ENCODE data around the gene IL19.

IL19 gene

DNA sequence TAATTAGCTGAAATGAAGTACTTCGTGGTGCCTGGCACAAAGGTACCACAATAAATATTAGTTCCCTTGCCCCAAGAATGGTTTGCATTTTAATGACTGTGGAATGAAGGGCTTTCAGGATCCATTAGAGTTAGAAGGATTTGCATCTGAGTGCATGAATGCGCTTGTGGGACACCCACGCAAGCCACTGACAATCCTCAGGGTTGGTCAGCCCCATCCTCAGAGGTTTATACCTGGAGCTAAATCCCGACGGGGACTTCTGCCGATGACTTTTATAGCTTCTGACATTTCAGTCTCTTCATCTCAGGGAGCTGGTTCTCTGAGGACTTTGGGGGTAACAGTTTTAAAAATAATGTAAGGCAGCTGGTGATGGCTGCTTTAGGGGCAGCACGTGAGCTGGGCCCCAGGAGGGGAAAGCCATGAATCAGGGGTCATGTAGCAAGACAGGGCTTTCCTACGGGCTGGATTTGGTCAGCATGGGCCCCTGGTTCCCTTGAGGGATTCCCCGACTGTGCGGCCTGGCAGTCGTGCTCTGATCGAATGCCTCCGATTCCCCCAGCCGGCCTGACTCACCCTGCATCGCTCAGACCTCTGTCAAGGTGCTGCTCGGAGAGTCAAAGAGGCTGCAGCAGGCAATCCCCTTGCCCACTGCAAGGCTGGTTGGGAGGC is 22.5 kb downstream of the IL19 start:
- Histone ChIP-seq H3K9ac (ENCODE audit: low read depth, low read length) (no peak overlapping the region), H3K27me3 (ENCODE audit: control insufficient read depth, insufficient read depth, low read length) (no peaks in the 10 kb centered on the region), H3K27ac (ENCODE audit: low read depth, low read length) (no peak overlapping the region), H3K36me3 (ENCODE audit: control insufficient read depth, insufficient read depth, low read length) (no peaks in the 10 kb centered on the region), H3K4me3 (ENCODE audit: low read depth, low read length) (no peak overlapping the region), H3K4me1 (ENCODE audit: control insufficient read depth, insufficient read depth, low read length) (no peaks in the 10 kb centered on the region), H3K9me3 (ENCODE audit: control insufficient read depth, insufficient read depth, low read length) (no peaks in the 10 kb centered on the region)

DNA sequence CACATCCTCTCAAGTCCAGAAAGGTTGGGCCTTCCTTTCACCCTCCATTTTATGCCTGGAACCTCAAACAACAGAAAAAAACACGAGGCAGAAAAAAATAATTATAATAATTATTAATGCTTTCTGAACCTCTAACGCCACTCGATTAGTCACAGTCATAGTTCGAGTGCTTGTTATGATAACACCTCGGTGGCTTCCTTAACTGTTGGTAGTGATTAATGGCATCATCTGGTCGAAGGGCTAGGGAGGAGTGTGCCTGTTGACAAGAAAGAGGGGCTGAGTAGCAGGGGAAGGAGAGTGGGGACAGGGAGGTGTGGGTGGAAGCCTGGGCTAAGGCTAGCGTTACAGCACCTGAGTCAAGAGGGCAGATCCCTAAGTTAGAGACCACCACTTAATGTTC is 23.0 kb downstream of the IL19 start:
- H3K9me3 ChIP-seq (ENCODE audit: control insufficient read depth, insufficient read depth, low read length), result no peaks in the 10 kb centered on the region
- no peaks in the 10 kb centered on the region for H3K4me1 ChIP-seq (ENCODE audit: control insufficient read depth, insufficient read depth, low read length)
- H3K36me3 ChIP-seq (ENCODE audit: control insufficient read depth, insufficient read depth, low read length), result no peaks in the 10 kb centered on the region
- H3K9ac ChIP-seq (ENCODE audit: low read depth, low read length), result no peak overlapping the region
- H3K27me3 ChIP-seq (ENCODE audit: control insufficient read depth, insufficient read depth, low read length), result no peaks in the 10 kb centered on the region
- H3K27ac ChIP-seq (ENCODE audit: low read depth, low read length), result no peak overlapping the region
- H3K4me3 ChIP-seq (ENCODE audit: low read depth, low read length), result no peak overlapping the region

DNA sequence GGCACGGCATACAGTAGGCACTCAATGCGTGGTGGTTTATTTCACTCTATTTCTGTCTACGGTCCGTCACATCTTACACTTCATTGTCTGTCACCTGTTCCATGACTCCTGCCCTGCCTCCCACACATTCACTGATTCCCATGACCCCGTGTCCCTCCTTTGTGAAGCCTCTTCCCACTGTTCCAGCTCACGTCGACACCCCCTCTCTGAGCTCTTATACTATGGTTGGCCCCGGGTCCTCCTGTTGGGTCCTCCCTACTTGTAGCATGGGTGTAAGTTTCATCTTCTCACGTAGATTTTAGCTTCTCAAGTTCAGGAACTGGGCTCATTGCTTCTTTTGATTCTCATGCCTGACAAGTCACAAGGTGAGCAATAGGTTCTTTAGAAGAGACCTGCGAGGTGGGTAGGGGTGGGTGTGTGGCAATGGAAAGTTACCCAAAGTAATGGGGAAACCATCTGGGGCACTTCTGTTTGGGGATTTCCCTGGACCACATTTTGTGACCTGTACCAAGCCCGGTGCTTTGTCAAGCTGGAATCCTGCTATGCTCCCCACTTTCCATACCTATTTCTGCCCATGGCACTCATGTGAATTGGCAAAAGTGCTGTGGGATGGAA is 23.8 kb downstream of the IL19 start:
- no peak overlapping the region for H3K4me3 ChIP-seq (ENCODE audit: low read depth, low read length)
- H3K4me1 ChIP-seq (ENCODE audit: control insufficient read depth, insufficient read depth, low read length), result no peaks in the 10 kb centered on the region
- no peaks in the 10 kb centered on the region for H3K9me3 ChIP-seq (ENCODE audit: control insufficient read depth, insufficient read depth, low read length)
- H3K36me3 ChIP-seq (ENCODE audit: control insufficient read depth, insufficient read depth, low read length), result no peaks in the 10 kb centered on the region
- no peaks in the 10 kb centered on the region for H3K27me3 ChIP-seq (ENCODE audit: control insufficient read depth, insufficient read depth, low read length)
- no peak overlapping the region for H3K9ac ChIP-seq (ENCODE audit: low read depth, low read length)
- no peak overlapping the region for H3K27ac ChIP-seq (ENCODE audit: low read depth, low read length)

DNA sequence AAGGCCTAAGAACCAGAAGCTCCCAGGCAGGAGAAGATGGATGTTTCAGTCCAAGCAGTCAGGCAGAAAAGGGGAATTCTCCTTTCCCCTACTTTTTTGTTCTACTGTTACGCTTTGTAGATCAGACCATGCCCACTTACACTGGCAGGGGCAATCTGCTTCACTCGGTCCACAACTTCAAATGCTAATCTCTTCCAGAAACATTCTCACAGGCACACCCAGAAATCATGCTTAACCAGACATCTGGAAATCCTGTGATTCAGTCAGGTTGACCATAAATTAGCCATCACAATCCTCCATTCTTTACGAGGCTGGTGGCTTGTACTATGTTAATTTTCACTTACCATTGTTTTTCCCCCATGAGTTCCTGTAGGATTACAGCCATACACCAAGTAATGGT is 25.5 kb downstream of the IL19 start:
- H3K9ac ChIP-seq (ENCODE audit: low read depth, low read length), result no peak overlapping the region
- H3K27me3 ChIP-seq (ENCODE audit: control insufficient read depth, insufficient read depth, low read length), result no peaks in the 10 kb centered on the region
- H3K4me3 ChIP-seq (ENCODE audit: low read depth, low read length), result no peak overlapping the region
- no peaks in the 10 kb centered on the region for H3K9me3 ChIP-seq (ENCODE audit: control insufficient read depth, insufficient read depth, low read length)
- no peak overlapping the region for H3K27ac ChIP-seq (ENCODE audit: low read depth, low read length)
- no peaks in the 10 kb centered on the region for H3K4me1 ChIP-seq (ENCODE audit: control insufficient read depth, insufficient read depth, low read length)
- H3K36me3 ChIP-seq (ENCODE audit: control insufficient read depth, insufficient read depth, low read length), result no peaks in the 10 kb centered on the region

DNA sequence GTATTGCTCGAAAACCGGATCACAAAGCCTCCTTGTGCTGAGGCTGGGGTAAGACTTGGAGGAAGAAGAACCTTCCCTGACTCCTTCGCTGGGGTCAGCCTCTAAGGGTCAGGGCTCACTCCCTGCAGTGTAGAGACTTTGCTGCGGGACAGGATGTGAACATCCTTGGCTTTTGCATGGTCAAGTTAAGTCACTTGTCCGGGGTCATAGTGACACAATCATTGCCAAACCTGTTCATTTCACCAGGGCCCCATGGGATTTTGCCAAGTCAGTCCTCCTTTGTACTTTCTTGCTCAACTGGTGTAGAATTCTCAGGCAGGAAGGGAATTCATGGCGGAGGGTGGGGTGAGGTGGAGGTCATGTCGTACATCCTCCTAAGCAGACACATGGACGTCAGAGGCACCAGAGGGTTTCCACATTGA is 26.4 kb downstream of the IL19 start:
- Histone ChIP-seq H3K9ac (ENCODE audit: low read depth, low read length) (no peak overlapping the region), H3K27ac (ENCODE audit: low read depth, low read length) (no peak overlapping the region), H3K9me3 (ENCODE audit: control insufficient read depth, insufficient read depth, low read length) (no peaks in the 10 kb centered on the region), H3K27me3 (ENCODE audit: control insufficient read depth, insufficient read depth, low read length) (no peaks in the 10 kb centered on the region), H3K4me1 (ENCODE audit: control insufficient read depth, insufficient read depth, low read length) (no peaks in the 10 kb centered on the region), H3K4me3 (ENCODE audit: low read depth, low read length) (no peak overlapping the region), H3K36me3 (ENCODE audit: control insufficient read depth, insufficient read depth, low read length) (no peaks in the 10 kb centered on the region)

DNA sequence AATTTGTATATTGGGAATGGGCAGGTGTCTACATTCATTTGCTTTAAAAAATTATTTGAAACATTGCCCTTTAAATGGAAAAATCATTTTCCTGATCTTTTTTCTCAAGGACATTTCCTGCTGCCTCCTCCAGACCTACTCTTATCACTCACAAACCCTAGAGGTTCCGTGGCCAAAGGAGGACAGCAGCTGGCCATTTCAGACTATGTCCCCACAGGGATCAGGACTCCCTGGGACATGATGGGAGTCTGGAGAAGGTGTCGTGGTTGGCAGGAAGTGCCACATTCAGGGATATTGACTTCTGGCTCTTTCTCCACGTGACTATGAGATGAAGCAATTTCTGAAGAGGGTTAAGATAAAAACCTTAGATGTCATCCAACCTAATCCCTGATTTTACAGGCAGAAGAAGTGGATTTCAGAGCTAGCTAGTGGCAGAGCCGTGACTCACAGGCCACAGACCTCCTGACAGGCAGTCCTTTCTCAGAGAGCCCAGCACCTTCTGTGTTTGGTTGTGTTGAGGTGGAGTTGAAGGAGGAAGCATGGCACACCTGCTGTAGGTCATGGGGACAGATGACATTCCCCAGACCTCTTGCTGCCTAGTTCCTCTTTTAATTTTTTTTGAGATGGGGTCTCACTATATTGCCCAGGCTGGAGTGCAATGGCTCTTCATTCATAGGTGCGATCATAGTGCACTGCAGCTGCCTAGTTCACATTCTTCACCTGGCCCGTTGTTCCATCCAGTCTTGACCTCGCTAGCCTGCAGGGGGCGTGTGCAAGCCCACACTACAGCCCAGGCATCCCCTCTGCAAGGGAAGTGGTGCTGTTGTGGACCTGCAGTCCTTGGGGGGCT is 27.2 kb downstream of the IL19 start:
- Histone ChIP-seq H3K9ac (ENCODE audit: low read depth, low read length) (no peak overlapping the region), H3K4me1 (ENCODE audit: control insufficient read depth, insufficient read depth, low read length) (no peaks in the 10 kb centered on the region), H3K4me3 (ENCODE audit: low read depth, low read length) (no peak overlapping the region)

DNA sequence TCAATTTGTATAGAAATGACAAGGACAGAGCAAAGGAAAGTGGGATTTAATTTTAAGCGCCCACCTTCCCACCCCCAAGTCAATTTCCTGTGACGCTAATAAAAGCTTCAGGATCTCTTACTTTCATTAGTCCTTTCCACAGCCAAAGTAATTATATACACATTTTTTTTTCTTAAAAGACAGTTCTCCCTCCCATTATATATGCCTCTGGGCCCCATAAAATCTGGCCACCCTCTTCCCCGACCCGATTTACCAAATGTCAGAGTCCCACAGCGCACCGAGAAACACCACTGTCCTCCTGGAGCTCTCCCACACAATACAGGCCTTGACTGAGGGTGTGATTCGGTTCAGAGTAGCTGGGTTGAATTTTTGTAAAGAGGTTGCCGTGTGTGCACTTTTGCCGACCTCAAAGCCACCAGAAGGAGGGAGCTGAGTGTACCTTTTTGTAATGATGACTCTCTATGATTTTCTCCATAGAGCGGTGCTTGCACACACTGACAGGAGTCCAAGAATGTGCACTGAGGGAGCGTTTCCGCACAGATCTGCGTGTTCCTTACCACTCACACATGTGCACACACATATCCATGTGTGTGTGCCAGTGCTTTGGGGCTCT is 27.9 kb downstream of the IL19 start:
- Histone ChIP-seq H3K4me3 (ENCODE audit: low read depth, low read length) (no peak overlapping the region), H3K4me1 (ENCODE audit: control insufficient read depth, insufficient read depth, low read length) (no peaks in the 10 kb centered on the region), H3K27me3 (ENCODE audit: control insufficient read depth, insufficient read depth, low read length) (no peaks in the 10 kb centered on the region), H3K9ac (ENCODE audit: low read depth, low read length) (no peak overlapping the region), H3K36me3 (ENCODE audit: control insufficient read depth, insufficient read depth, low read length) (no peaks in the 10 kb centered on the region), H3K27ac (ENCODE audit: low read depth, low read length) (no peak overlapping the region), H3K9me3 (ENCODE audit: control insufficient read depth, insufficient read depth, low read length) (no peaks in the 10 kb centered on the region)

More for the DNA sequence above, 27.2 kb downstream of the IL19 start:
- H3K27me3 ChIP-seq (ENCODE audit: control insufficient read depth, insufficient read depth, low read length), result no peaks in the 10 kb centered on the region
- H3K27ac ChIP-seq (ENCODE audit: low read depth, low read length), result no peak overlapping the region
- H3K36me3 ChIP-seq (ENCODE audit: control insufficient read depth, insufficient read depth, low read length), result no peaks in the 10 kb centered on the region
- no peaks in the 10 kb centered on the region for H3K9me3 ChIP-seq (ENCODE audit: control insufficient read depth, insufficient read depth, low read length)

DNA sequence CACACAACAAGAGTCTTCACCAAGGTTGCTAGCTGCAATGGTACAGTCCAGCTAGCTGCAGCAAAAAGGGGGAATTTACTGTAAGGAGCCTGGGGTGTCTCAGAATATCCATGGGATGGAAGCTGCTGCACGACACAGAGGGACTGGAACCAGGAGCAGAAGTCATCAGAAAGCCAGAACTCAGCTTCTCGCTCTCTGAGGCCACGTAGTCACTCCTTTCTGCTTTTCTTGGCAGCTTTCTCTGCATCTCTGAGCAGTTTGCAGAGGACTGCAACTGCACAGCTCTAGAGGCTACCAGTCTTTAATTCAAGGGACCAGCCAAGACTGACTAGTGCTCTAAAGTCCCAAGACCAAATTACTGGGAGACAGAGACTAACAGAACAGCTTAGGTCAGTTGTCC is 28.7 kb downstream of the IL19 start:
- Histone ChIP-seq H3K27ac (ENCODE audit: low read depth, low read length) (no peak overlapping the region), H3K36me3 (ENCODE audit: control insufficient read depth, insufficient read depth, low read length) (no peaks in the 10 kb centered on the region), H3K9ac (ENCODE audit: low read depth, low read length) (no peak overlapping the region), H3K27me3 (ENCODE audit: control insufficient read depth, insufficient read depth, low read length) (no peaks in the 10 kb centered on the region), H3K4me1 (ENCODE audit: control insufficient read depth, insufficient read depth, low read length) (no peaks in the 10 kb centered on the region), H3K4me3 (ENCODE audit: low read depth, low read length) (no peak overlapping the region), H3K9me3 (ENCODE audit: control insufficient read depth, insufficient read depth, low read length) (no peaks in the 10 kb centered on the region)

DNA sequence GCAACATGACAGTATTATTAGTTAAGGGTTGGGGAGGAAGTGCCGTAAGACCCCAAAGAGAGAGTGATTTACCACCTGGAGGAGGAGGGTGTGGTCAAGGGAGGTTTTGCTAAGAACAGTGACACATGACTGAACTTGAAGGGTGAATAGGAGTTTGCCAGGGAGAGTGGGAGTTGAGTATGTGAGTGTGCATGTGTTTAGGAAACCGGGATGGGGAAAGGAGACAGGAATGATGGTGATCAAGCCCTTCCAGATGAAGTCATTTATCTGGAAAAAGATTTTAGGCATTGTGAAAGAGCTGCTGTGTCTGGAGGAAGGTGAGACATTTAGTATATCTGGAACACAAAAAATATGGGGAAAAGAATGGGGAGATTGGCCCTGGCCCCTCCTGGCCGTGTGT is 29.8 kb downstream of the IL19 start:
- H3K27ac ChIP-seq (ENCODE audit: low read depth, low read length), result no peak overlapping the region
- no peaks in the 10 kb centered on the region for H3K36me3 ChIP-seq (ENCODE audit: control insufficient read depth, insufficient read depth, low read length)
- no peak overlapping the region for H3K9ac ChIP-seq (ENCODE audit: low read depth, low read length)
- no peaks in the 10 kb centered on the region for H3K9me3 ChIP-seq (ENCODE audit: control insufficient read depth, insufficient read depth, low read length)
- H3K27me3 ChIP-seq (ENCODE audit: control insufficient read depth, insufficient read depth, low read length), result no peaks in the 10 kb centered on the region
- no peak overlapping the region for H3K4me3 ChIP-seq (ENCODE audit: low read depth, low read length)
- no peaks in the 10 kb centered on the region for H3K4me1 ChIP-seq (ENCODE audit: control insufficient read depth, insufficient read depth, low read length)

DNA sequence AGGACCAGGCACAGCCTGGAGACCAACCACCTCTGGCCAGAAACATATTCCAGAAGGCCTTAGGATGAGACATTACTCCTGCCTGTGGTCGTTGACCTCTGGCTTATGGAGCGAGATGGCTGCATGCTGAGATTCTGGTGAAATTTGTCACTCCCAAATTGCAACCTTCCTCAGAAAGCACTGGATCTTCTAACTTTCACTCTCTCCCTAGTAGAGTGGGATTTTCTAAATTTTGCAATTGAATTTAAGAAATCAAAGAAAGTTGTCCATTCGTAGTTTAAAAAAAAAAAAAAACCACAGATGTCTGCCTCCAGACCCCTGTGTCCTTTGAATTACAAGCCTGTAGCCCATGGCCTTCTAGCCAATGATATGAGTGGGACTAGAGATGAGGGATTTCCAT is 30.3 kb downstream of the IL19 start:
- H3K4me3 ChIP-seq (ENCODE audit: low read depth, low read length), result no peak overlapping the region
- no peaks in the 10 kb centered on the region for H3K27me3 ChIP-seq (ENCODE audit: control insufficient read depth, insufficient read depth, low read length)
- H3K36me3 ChIP-seq (ENCODE audit: control insufficient read depth, insufficient read depth, low read length), result no peaks in the 10 kb centered on the region
- no peak overlapping the region for H3K9ac ChIP-seq (ENCODE audit: low read depth, low read length)
- no peak overlapping the region for H3K27ac ChIP-seq (ENCODE audit: low read depth, low read length)
- H3K9me3 ChIP-seq (ENCODE audit: control insufficient read depth, insufficient read depth, low read length), result no peaks in the 10 kb centered on the region
- no peaks in the 10 kb centered on the region for H3K4me1 ChIP-seq (ENCODE audit: control insufficient read depth, insufficient read depth, low read length)

DNA sequence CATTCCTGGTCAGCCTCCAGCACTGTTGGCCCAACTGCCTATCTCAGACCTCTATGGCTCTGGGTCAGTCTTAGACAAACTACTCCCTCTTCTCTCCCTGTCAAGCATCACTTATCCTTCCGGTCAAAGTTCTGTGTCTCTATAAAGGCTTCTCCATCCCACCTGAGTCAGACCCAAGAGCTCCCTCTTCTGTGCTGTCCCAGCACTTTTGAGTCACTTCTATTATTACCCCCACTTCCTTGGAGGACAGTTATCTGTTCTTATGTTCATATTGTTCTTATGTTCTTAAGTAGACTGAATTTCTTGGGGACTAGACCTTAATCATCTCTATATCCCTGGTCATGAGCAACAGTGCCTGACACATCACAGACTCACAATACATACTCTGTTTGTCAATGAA is 30.9 kb downstream of the IL19 start:
- no peaks in the 10 kb centered on the region for H3K27me3 ChIP-seq (ENCODE audit: control insufficient read depth, insufficient read depth, low read length)
- H3K9ac ChIP-seq (ENCODE audit: low read depth, low read length), result no peak overlapping the region
- no peaks in the 10 kb centered on the region for H3K9me3 ChIP-seq (ENCODE audit: control insufficient read depth, insufficient read depth, low read length)
- no peaks in the 10 kb centered on the region for H3K36me3 ChIP-seq (ENCODE audit: control insufficient read depth, insufficient read depth, low read length)
- no peak overlapping the region for H3K27ac ChIP-seq (ENCODE audit: low read depth, low read length)
- H3K4me3 ChIP-seq (ENCODE audit: low read depth, low read length), result no peak overlapping the region
- H3K4me1 ChIP-seq (ENCODE audit: control insufficient read depth, insufficient read depth, low read length), result no peaks in the 10 kb centered on the region

Measured in HUES48 (cell line).